K562 (cell line): Measurements from ENCODE around the gene ACTN4. TPM values are rescaled to one million over a fixed set of nuclear protein-coding genes. Genes with fewer than 3 reads are reported as not detected.

Experiments used
- ARHGAP35 ChIP-seq: fragments of 450-650 bp; IDR thresholded peaks from 2 replicates; pipeline ENCODE4 v1.6.1; 2018; ENCODE audit not compliant: partially characterized antibody
- BHLHE40 ChIP-seq: IDR thresholded peaks from 2 replicates; pipeline ENCODE4 v1.6.1; 2011; ENCODE audit warnings: low read length, improper control_type of control experiment
- BRF2 ChIP-seq: IDR thresholded peaks from 3 replicates; pipeline ENCODE4 v1.6.1; 2011; ENCODE audit warnings: borderline replicate concordance, mild to moderate bottlenecking; ENCODE audit not compliant: insufficient read length, insufficient read depth
- CBX2 ChIP-seq: fragments of 200-600 bp; sonication (generic); IDR thresholded peaks from one replicate; pipeline ENCODE4 v1.6.1; 2012; ENCODE audit warnings: mild to moderate bottlenecking, low read length, inconsistent platforms; ENCODE audit not compliant: insufficient read depth, poor library complexity, severe bottlenecking
- ELK1 ChIP-seq: sonication (generic); formaldehyde crosslinking; IDR thresholded peaks from 2 replicates; pipeline ENCODE4 v1.8.1; 2022; ENCODE audit warnings: missing genetic modification reagents
- GTF2E2 ChIP-seq: fragments of 200-800 bp; sonication (Bioruptor generic); IDR thresholded peaks from 2 replicates; pipeline ENCODE4 v1.6.1; 2016; ENCODE audit warnings: missing genetic modification characterization, missing compliant biosample characterization
- KLF6 ChIP-seq: fragments of 250-450 bp; sonication (Bioruptor Pico); IDR thresholded peaks from 2 replicates; pipeline ENCODE4 v1.4.0; 2020; ENCODE audit warnings: mild to moderate bottlenecking, moderate library complexity, borderline replicate concordance
- MBD2 ChIP-seq: sonication (generic); IDR thresholded peaks from 2 replicates; pipeline ENCODE4 v1.6.1; 2016; ENCODE audit warnings: low read depth, borderline replicate concordance
- MXD1 ChIP-seq: fragments of 250-450 bp; sonication (Bioruptor Pico); IDR thresholded peaks from 2 replicates; pipeline ENCODE4 v1.8.0; 2021; ENCODE audit warnings: borderline replicate concordance, mild to moderate bottlenecking, moderate library complexity; ENCODE audit not compliant: poor library complexity, severe bottlenecking
- NCOA2 ChIP-seq, 2 experiments: fragments of 450-650 bp; IDR thresholded peaks; 2 replicates each; pipeline ENCODE4 v1.6.1; 2018; ENCODE audit warnings: mild to moderate bottlenecking in 2 of 2, moderate library complexity in 1 of 2; ENCODE audit not compliant: partially characterized antibody in 2 of 2
- NCOA4 ChIP-seq: fragments of 450-650 bp; IDR thresholded peaks from 2 replicates; pipeline ENCODE4 v1.6.1; 2018; ENCODE audit warnings: mild to moderate bottlenecking; ENCODE audit not compliant: partially characterized antibody
- NFATC3 ChIP-seq: fragments of 450-650 bp; IDR thresholded peaks from 2 replicates; pipeline ENCODE4 v1.6.1; 2017; ENCODE audit warnings: mild to moderate bottlenecking
- NFRKB ChIP-seq: fragments of 450-650 bp; IDR thresholded peaks from 2 replicates; pipeline ENCODE4 v1.6.1; 2016; ENCODE audit warnings: low read depth
- NR1H2 ChIP-seq: sonication (generic); formaldehyde crosslinking; IDR thresholded peaks from 2 replicates; pipeline ENCODE4 v1.4.0; 2020; ENCODE audit warnings: mild to moderate bottlenecking, missing genetic modification reagents
- POLR2H ChIP-seq: IDR thresholded peaks from 2 replicates; pipeline ENCODE4 v1.6.1; 2016; ENCODE audit warnings: missing genetic modification characterization, low read depth, mild to moderate bottlenecking, control low read depth, missing compliant biosample characterization, moderate library complexity
- RNF2 ChIP-seq: sonication (generic); IDR thresholded peaks from 2 replicates; pipeline ENCODE4 v1.6.1; 2016
- SMAD4 ChIP-seq: fragments of 250-450 bp; sonication (Bioruptor Pico); conservative IDR thresholded peaks from 2 replicates; pipeline ENCODE4 v1.8.0; 2021; ENCODE audit warnings: inconsistent platforms, mild to moderate bottlenecking, moderate library complexity
- SOX6 ChIP-seq: fragments of 450-650 bp; IDR thresholded peaks from 2 replicates; pipeline ENCODE4 v1.6.1; 2014; ENCODE audit warnings: mild to moderate bottlenecking
- TAF1 ChIP-seq: IDR thresholded peaks from 2 replicates; pipeline ENCODE4 v1.6.1; 2011; ENCODE audit warnings: mild to moderate bottlenecking, low read length, moderate library complexity; ENCODE audit not compliant: insufficient read depth, control insufficient read depth, severe bottlenecking; ENCODE audit errors: extremely low read depth
- TARDBP ChIP-seq: fragments of 450-650 bp; IDR thresholded peaks from 2 replicates; pipeline ENCODE4 v1.6.1; 2016
- TRIM24 ChIP-seq, 2 experiments: fragments of 450-650 bp; IDR thresholded peaks; 2 replicates each; pipeline ENCODE4 v1.6.1; 2016
- USF2 ChIP-seq: sonication (generic); formaldehyde crosslinking; IDR thresholded peaks from 2 replicates; pipeline ENCODE4 v1.5.0; 2020; ENCODE audit warnings: missing genetic modification reagents
- ZEB2 ChIP-seq: fragments of 450-650 bp; IDR thresholded peaks from 2 replicates; pipeline ENCODE4 v1.6.1; 2016
- ZKSCAN8 ChIP-seq: fragments of 200-800 bp; sonication (Bioruptor generic); IDR thresholded peaks from 2 replicates; pipeline ENCODE4 v1.6.1; 2016; ENCODE audit warnings: missing genetic modification characterization, missing compliant biosample characterization
- ZNF23 ChIP-seq: fragments of 250-450 bp; sonication (Bioruptor Pico); IDR thresholded peaks from 2 replicates; pipeline ENCODE4 v1.4.0; 2020; ENCODE audit warnings: mild to moderate bottlenecking
- ZNF3 ChIP-seq: fragments of 250-450 bp; sonication (Bioruptor Pico); IDR thresholded peaks from 2 replicates; pipeline ENCODE4 v1.5.0; 2021; ENCODE audit warnings: mild to moderate bottlenecking, moderate library complexity
- ZNF696 ChIP-seq: fragments of 250-450 bp; sonication (Bioruptor Pico); conservative IDR thresholded peaks from 2 replicates; pipeline ENCODE4 v1.4.0; 2020; ENCODE audit warnings: mild to moderate bottlenecking, moderate library complexity
- polyA plus RNA-seq, 8 experiments: library from polyadenylated mRNA; depleted of rRNA in 4 of 8; stranded (reverse) in 5 of 8; unstranded in 3 of 8; fragments of >200 nt; fragmentation: Nextera tagmentation in 2 of 8; fragmentation: Illumina TruSeq in 1 of 8; extraction: Ambion mirVana in 2 of 8; extraction: Trizol in 1 of 8; gene quantifications; 2 replicates each; pipeline versions ENCODE4 v1.2.1 to v1.2.3, GENCODE V29; 2011 to 2014; ENCODE audit warnings: inconsistent platforms in 1 of 8, missing spikeins in 1 of 8
- total RNA-seq, 7 experiments: library from RNA; depleted of rRNA in 6 of 7; stranded (reverse); fragments of >200 nt in 6 of 7; fragmentation: Illumina TruSeq in 2 of 7; extraction: Trizol in 2 of 7; gene quantifications; 2 replicates each; pipeline versions ENCODE4 v1.2.1 to v1.2.3, GENCODE V29; 2011 to 2021; ENCODE audit warnings: low replicate concordance in 1 of 7

The ACTN4 gene
- total and polyA plus RNA-seq, 9 of the 15 experiments (the other 6 are each of a cell fraction or from before 2014, with no cell fraction given): 3.1 to 385 (median 125) TPM

GRCh38 chr19:38676023-38676877, 28.8 kb downstream of the ACTN4 start (continued):
- no peak for TF ChIP-seq ZNF23 (CRISPR knock-in tag)
- peak; percentile 64 for TF ChIP-seq NCOA4
- no peak for TF ChIP-seq ZNF696 (CRISPR knock-in tag)
- TF ChIP-seq ARHGAP35: no peak
- no peak for TF ChIP-seq NR1H2 (CRISPR knock-in tag)
- peak; percentile 70 for TF ChIP-seq POLR2H
- peak; percentile 97 for TF ChIP-seq RNF2
- no peak for TF ChIP-seq BRF2
- TF ChIP-seq ZEB2: peak; percentile 94
- peak; percentile 32; the same call in 1 of the 2 replicates for TF ChIP-seq NFRKB
- no peak for TF ChIP-seq MXD1 (CRISPR knock-in tag)
- TF ChIP-seq NCOA2 (IDR thresholded peaks at IDR 0.05; ENCODE audit: partially characterized antibody in 2 of 2): no peak
- peak; percentile 90 for TF ChIP-seq ZKSCAN8
- TF ChIP-seq KLF6 (CRISPR knock-in tag): peak; percentile 33; the same call in 1 of the 2 replicates
- peak; percentile 98 for TF ChIP-seq SMAD4 (CRISPR knock-in tag)
- no peak for TF ChIP-seq CBX2
- no peak for TF ChIP-seq USF2 (CRISPR knock-in tag)
- TF ChIP-seq TAF1: peak; percentile 17
- no peak for TF ChIP-seq ZNF3 (CRISPR knock-in tag)
- no peak for TF ChIP-seq TARDBP
- TF ChIP-seq BHLHE40: peak; percentile 90
- TF ChIP-seq SOX6: peak; percentile 96
- peak; percentile 88 for TF ChIP-seq MBD2
- peak; percentile 85 to 95; a peak in 3 of 4 replicates for TF ChIP-seq TRIM24 (IDR thresholded peaks at IDR 0.05)
- TF ChIP-seq GTF2E2: no peak
- TF ChIP-seq NFATC3: peak; percentile 83; the same call in 1 of the 2 replicates
- no peak for TF ChIP-seq ELK1 (CRISPR knock-in tag)
